NCI-H146 treated with DMSO at 0.1 percent for 48 hours (cell line): Measurements from ENCODE around the gene ARSG.
"Not testable (repeated sequence)": the region's sequence is repeated elsewhere in the genome, so short reads cannot be mapped to it uniquely, and the experiment has no call there.

ENCODE experiments used
- DNase-seq: peaks from one replicate; lab custom pipeline; 2025; ENCODE audit not compliant: unreplicated experiment; lab: John Stamatoyannopoulos, UW

Gene ARSG

DNA sequence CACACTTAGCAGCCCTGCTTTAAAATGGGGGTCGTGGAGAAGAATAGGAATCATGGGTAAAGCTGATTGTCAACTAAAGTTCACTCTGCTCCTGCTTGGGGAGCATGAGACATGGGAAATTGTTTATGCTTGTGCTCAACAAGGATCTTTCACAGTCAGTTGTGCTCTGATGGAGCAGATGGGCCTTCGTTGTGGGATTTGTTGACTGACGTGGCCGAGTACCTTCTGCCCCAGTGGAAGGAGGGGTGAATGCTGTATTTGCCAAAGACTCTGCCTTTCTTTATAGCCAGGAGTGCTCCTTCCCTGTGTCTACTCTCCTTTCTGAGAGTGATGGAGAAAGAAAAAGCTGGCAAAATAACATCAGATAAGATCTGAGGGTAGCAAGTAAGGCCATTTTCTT is 11.4 kb downstream of the ARSG start:
- DNase-seq: peak; percentile 14

DNA sequence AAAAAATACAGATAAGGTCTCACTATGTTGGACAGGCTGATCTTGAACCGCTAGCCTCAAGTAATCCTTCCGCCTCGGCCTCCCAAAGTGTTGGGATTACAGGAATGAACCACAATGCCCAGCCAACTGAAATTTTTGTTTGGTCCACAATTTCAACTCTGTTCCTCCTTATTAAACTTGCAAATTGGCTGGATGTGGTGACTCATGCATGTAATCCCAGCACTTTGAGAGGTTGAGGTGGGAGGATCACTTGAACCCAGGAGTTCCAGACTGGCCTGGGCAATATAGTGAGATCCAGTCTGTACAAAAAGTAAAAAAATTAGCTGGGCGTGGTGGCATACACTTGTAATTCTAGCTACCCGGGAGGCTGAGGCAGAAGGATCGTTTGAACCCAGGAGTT is 13.4 kb downstream of the ARSG start:
- DNase-seq: no peak

DNA sequence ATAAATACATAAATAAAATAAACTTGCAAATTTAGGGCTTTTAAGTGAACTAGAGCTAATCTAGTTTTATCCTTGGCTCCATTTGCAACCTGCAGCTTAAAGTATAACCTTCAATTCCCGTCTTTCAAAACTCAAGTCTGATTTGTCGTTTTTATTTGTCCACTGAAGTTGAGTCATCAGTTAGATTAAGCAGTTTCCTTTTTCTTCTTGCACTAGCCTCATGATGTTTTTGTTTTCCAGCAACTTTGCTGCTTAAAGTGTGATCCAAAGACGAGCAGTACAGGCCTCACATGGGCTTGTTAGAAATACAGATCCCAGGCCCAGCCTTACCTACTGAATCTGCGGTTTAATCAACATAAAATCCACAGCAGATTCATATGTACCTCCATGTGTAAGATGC is 13.8 kb downstream of the ARSG start:
- no peak for DNase-seq

DNA sequence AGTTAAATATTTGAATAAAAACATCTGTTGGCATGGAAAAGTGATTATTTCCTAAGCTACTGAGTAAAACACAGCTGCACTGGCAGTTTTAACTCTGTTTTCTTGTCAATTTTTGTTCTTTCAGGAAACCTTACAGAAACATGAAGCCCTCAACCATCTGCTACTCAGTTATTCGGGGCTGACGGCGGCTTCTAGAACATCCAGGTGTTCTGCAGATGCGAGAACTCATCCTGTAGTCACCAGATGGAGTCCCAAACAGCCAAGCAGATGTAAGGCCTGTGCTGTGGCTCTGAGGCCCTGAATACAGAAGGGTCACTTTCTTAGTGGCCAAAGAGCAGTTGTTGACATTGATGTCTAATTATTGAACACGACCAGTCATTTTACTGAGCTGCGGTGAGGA is 15.5 kb downstream of the ARSG start:
- DNase-seq: no peak

DNA sequence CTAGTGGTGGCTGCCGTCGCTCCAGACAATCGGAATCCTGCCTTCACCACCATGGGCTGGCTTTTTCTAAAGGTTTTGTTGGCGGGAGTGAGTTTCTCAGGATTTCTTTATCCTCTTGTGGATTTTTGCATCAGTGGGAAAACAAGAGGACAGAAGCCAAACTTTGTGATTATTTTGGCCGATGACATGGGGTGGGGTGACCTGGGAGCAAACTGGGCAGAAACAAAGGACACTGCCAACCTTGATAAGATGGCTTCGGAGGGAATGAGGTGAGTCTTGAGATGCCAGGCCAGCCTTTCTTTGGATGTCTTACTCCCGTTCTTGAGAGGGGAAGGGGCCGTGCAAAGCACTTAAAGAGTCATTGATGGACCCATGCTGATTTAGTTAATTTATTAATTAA is 16.1 kb downstream of the ARSG start:
- DNase-seq: no peak

DNA sequence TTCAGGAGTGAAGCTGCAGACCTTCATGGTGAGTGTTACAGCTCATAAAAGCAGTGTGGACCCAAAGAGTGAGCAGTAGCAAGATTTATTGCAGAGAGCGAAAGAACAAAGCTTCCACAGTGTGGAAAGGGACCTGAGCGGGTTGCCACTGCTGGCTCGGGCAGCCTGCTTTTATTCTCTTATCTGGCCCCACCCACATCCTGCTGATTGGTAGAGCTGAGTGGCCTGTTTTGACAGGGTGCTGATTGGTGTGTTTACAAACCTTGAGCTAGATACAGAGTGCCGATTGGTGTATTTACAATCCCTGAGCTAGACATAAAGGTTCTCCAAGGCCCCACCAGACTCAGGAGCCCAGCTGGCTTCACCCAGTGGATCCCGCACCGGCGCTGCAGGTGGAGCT is 17.2 kb downstream of the ARSG start:
- DNase-seq: not testable (repeated sequence)

DNA sequence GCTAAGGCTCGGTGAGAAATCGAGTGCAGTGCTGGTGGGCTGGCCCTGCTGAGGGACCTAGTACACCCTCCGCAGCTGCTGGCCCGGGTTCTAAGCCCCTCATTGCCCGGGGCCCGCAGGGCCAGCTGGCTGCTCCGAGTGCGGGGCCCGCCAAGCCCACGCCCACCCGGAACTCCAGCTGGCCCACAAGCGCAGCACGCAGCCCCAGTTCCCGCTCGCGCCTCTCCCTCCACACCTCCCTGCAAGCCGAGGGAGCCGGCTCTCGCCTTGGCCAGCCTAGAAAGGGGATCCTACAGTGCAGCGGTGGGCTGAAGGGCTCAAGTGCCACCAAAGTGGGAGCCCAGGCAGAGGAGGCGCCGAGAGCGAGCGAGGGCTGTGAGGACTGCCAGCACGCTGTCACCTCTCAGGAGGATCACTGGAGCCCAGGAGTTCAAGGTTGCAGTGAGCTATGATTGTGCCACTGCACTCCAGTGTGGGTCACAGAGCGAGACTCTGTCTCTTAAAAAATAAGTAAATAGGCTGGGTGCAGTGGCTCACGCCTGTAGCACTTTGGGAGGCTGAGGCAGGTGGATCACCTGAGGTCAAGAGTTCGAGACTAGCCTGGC is 17.9 kb downstream of the ARSG start:
- DNase-seq: not testable (repeated sequence)

DNA sequence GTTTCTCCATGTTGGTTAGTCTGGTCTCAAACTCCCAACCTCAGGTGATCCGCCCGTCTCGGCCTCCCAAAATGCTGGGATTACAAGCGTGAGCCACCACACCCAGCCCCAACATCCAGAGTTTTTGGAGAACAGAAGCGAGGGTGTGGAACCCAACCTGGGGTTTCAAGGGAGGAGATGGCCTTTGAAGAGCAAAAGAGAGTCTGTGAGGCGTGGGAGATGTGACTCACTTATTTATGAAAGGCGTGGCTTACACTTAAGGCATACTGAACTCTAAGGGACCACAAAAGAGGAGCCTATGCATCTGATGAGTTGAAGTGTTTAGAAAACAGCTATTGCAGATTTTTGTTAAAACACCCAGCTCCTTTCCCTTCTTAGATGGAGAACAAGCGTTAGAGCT is 18.9 kb downstream of the ARSG start:
- no peak for DNase-seq

DNA sequence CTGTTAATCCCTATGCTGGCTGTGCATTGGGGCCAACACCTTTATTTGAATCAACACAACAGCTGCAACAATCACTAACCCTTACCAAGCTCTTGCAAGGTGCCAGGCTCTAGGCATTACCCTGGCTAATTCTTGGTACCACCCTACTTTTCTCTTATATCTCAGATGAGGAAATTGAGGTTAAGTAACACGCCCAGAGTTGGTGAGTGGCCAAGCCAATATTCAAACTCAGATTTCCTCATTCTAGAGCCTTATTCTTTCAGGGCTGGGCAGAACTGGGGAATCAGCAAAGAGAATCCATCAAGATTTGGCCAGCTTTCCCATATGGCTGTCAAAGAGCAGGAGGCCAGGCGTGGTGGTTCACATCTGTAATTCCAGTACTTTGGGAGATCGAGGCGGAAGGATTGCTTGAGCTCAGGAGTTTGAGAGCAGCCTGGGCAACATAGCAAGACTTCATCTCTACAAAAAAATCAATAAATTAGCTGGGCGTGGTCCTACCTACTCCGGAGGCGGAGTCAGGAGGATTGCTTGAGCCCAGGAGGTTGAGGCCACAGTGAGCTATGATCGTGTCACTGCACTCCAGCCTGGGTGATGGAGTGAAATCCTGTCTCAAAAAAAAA is 23.7 kb downstream of the ARSG start:
- no peak for DNase-seq

DNA sequence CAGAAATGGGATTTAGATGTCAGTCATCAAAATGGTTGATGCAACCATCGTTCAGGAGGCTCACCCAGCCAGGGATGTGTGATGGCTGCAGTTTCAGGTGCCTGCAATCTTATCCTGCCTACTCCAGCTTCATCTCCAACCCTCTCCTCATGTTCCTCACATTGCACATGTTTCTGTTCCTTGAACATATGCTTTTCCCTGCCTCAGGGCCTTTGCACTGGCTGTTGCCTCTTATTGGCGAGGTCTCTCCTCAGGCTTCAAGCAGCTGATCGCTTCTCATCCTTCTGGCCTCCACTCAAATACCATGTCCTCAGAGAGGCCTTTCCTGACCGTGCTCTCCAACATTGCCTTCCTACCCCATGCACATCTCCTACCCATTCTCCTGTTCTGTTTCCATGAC is 24.6 kb downstream of the ARSG start:
- DNase-seq: no peak

DNA sequence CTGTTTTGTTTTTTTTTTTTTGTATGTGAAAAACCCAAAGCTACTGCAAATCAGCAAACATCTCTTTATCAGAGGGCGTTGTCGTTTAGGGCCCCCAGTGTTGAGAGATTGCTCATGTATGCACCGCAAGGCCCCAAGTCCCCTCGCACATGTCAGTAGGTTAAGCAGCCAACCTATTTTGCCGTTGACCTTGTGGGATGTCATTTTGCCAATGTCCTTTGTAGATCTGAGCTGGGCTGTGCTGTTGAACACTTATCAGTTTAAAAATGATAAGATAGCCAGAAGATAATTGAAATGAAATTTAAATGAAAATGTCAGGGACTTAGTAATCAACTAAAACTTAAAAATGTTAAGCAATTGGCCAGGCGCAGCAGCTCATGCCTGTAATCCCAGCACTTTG is 26.2 kb downstream of the ARSG start:
- no peak for DNase-seq

DNA sequence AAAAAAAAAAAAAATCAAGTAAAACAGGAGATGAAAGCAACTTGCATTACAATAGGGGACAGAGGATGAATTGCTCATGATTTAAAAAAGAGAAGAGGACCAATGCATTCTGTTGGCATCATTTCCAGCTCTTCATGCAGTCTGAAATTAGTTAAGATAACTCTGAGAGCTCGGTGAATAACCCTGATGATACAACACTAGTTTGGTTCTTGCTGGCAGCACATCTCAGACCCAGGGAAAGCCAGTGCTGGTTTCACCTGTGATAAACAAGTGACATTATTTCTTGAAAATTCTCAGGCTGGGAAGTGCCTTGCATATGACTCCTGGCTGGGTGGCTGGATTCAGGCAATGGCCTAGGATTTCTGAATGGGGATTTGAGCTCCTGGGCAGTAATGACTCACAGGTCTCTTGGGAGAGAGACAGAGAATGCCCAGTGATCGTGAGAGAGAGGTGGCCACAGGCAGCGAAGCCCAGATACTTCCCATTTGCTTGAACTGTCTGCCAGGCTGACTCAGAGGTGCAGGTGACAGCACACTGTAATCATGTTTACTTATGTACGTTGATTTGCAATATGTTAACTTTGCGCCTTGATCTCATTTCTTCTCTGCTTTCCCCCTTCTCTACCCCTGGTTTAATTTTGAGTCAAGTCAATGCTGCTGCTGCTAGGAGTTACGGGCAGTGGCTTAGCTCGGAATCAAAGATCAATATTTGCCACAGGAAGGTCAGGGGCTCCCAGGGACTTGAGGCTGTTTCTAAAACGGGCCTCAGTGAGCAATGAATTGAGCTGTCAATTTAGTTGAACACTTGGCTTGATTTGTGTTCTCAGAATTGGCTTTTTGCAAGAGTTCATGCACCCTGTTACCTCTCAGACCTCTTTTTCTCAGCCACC is 27.1 kb downstream of the ARSG start:
- DNase-seq: no peak

DNA sequence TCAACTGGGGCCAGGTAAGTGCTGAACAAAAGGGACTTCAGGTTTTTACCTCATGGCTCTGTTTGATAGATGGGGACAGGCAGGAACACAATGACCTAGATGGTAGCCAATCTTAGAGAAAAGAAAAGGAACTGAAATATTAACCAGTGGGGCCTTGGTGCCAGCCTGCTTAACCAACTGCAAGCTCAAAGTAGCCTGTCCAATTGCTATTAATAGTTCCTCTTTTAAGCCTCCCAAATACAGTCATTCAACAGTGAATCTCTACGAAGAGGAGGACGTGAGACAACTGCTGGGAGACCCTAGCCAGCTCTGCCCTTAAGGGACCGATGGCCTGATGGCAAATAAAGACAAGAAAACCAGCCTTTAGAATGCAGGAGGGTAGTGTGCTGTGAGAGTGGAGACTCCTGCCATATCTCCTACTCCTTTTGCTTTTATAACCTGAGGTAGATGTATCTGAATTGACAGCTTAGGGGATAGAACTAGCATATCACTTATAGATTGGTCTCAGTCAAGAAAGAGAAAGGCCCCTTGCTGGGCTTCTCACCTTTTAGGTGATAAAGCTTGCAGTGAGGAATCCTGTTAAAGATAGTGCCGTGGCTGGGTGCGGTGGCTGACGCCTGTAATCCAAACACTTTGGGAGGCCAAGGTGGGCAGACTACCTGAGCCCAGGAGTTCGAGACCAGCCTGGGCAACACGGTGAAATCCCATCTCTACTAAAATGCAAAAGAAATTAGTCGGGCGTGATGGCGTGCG is 28.3 kb downstream of the ARSG start:
- DNase-seq: no peak

DNA sequence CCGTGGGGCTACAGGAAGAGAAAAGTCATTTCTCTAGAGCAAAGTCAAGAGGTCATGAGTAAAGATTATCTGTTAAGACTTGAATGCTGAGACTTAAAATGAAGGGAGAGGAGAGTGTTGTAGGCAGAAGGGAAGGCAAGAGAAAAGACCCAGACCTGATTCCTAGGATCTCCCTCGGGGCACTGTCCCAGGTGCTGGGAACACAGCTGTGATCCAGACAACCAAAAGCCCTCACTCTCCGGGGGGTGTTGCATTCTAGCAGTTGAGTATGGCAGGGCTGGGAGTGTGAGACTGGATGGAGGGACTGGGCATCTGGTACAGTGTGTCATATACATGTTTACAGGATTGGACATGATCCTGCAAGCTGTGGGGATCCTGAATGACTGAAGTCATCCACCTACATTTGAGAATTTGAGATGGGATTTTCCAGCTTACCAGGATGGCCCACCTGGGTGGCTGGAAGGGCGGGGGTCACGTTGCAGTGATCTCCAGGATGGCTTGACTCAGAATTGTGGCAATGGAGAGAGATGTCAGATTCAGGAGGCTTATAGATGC is 29.1 kb downstream of the ARSG start:
- no peak for DNase-seq

DNA sequence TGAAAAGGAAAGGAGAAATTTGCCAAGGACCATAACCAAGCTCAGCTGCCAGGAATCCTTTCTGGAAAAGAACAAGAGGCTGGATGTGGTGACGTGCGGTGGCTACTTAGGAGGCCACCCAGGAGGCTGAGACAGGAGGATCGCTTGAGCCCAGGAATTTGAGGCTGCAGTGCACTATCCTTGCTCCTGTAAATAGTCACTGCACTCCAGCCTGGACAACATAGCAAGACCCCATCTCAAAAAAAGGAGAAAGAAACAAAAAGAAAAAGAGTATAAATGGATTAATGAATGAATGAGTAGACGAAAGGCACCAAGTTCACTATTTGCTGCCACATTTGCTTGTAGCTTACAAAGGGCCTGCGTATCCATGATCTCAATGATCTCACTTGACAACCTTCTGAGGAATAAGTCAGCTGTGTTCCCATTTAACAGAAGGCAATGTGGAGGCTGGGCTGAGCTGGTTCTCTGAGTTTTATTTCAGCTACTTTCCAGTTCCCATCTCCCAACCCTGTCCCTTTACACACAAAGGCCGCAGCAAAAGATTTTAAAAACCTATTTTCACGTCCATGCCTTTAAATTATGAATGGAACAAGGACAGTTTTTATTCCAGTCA is 29.8 kb downstream of the ARSG start:
- no peak for DNase-seq

DNA sequence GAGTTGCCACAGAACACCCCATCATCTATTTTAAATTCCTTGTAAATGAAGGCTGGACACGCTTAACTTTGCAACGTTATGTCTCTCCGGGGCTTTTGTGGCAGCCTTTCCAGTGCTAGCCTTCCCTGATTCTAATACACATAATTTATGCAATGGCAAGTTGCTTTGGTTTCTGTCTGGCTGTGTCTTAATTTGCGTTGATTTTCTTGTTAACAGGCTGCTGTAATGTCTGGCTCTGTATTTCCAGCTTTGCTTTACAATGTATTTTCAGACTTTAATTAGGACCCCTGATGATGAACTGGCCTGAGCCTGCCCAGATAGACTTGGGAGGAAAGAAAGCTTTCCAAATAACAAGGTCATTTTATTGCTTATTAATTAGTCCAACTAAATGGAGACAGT is 30.3 kb downstream of the ARSG start:
- no peak for DNase-seq

DNA sequence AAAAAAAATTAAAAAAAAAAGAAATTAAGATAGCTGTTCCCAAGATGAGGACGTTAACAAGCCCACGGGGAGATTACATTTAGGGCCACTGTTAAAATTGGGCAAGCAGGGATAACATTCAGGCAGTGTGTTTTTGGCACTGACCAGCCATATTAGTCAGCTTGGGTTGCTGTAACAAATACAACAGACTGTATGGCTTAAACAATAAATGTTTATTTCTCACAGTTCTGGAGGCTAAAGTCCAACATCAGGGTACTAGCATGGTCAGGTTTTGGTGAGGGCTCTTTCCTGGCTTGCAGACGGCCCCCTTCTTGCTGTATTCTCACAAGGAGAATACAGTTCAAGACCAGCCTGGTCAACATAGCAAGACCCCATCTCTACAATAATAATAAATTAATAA is 31.3 kb downstream of the ARSG start:
- DNase-seq: no peak

DNA sequence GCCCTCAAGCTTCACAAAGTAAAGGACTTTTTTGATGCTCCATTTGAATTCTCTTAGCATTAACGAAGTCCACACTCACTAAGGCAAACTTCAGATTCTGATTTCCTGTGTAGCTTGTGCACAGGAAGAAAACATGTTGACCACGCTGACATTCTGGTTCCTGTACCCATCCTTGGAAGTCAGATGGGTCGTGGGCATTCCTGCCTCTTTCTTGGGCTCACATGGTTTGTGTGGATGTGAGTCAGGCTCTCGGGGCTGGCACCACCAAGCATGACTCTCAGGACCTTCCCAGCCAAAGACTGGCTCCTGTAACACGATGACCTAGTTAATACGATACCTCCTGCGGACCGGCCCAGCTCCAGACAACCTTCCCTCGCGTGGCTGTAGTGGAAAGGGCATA is 32.8 kb downstream of the ARSG start:
- DNase-seq: no peak

DNA sequence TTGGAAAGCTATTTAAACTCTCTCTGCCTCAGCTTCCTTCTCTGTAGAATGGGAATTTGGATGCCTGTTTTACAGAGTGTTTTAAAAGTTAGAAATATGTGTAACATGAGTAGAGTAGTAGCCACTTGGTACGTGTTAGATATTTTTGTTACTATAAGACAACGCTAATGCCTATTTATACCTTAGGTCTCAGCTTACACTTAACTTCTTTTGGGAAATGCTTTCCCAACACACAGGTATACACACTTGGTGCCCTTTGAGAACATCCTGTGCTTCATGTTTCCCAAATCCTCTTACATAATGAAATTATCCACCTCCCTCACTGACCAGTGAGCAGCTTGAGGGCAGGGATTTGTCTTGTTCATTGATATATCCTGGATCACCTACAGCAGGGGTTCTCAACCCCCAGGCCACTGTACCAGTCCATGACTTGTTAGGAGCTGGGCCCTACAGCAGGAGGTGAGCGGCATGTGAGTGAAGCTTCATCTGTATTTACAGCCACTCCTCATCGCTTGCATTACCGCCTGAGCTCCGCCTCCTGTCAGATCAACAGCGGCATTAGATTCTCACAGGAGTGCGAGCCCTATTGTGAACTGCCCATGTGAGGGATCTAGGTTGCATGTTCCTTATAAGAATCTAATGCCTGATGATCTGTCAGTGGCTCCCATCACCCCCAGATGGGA is 33.5 kb downstream of the ARSG start:
- DNase-seq: no peak

DNA sequence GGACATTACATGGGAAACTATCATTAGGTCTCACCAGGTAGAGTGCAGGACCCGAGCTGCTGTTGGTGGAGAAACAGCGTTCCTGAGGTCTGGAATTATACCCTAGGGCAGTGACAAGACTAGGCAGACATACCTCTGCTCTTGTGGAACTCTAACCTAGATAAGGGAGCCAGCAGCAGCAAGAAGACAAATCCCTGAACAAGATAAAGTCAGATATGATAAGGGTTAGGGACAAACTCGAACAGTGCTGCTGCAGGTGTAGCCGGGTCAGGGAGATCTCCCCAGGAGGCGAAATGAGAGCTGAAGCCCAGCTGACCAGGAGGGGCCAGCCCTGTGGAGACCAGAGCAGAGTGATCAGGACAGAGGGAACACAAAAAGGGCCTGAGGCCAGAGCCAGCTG is 34.7 kb downstream of the ARSG start:
- DNase-seq: no peak
